ENCODE results near the gene WNT1.

GRCh38 chr12:48993787-48994186 is 15.7 kb downstream of the WNT1 start:
- TF ChIP-seq CTCF (IDR thresholded peaks at IDR 0.05) (no peak), POLR2AphosphoS5 (IDR thresholded peaks at IDR 0.05) (no peak), POLR2A (IDR thresholded peaks at IDR 0.05) (no peak)
